B cell (primary cell): ENCODE results near the gene ACVR1. TPM values are rescaled to one million over a fixed set of nuclear protein-coding genes. Genes with fewer than 3 reads are reported as not detected.
"Not testable (repeated sequence)": the region's sequence is repeated elsewhere in the genome, so short reads cannot be mapped to it uniquely, and the experiment has no call there.

Experiments
- ATAC-seq: fragments of 200-7000 bp; cut with Tn5 transposase; one replicate; pipeline ENCODE4 v1.10.0; 2021; ENCODE audit warnings: low read depth, mild to moderate bottlenecking, moderate number of reproducible peaks, moderate library complexity
- CTCF ChIA-PET: fragments of 350-600 bp; sonication (Branson Sonifier 250); formaldehyde crosslinking; loops from one replicate; lab custom pipeline; 2021; ENCODE audit warnings: antibody characterized with exemption, inconsistent platforms; lab: Charles Lee
- POLR2A ChIA-PET: fragments of 350-600 bp; sonication (Branson Sonifier 250); formaldehyde crosslinking; loops from one replicate; lab custom pipeline; 2021; ENCODE audit warnings: antibody characterized with exemption; lab: Charles Lee
- DNase-seq: peaks from one replicate; pipeline ENCODE4 v3.0.0; 2013
- H2AFZ ChIP-seq: 2 replicates; pipeline ENCODE4 v1.6.1; 2012; ENCODE audit warnings: mild to moderate bottlenecking, low read depth, low read length; ENCODE audit not compliant: insufficient read depth, poor library complexity, severe bottlenecking
- H3K27ac ChIP-seq, 2 donors: 1 replicate in 1 of 2; 2 replicates in 1 of 2; pipeline ENCODE4 v1.5.1; 2012 to 2013; ENCODE audit warnings: low read length in 2 of 2, mild to moderate bottlenecking in 2 of 2, moderate library complexity in 1 of 2
- H3K27me3 ChIP-seq, 4 experiments: fragments of 200-600 bp in 1 of 4; sonication (generic) in 1 of 4; replicated peaks in 1 of 4; 1 replicate in 2 of 4; 2 replicates in 2 of 4; pipeline versions ENCODE4 v1.6.1 to v1.7.0; 2013 to 2016; ENCODE audit warnings: low read length in 3 of 4, mild to moderate bottlenecking in 2 of 4, mixed read lengths in 1 of 4, moderate library complexity in 1 of 4; ENCODE audit not compliant: insufficient read depth in 4 of 4, control insufficient read depth in 3 of 4; ENCODE audit errors: control extremely low read depth in 1 of 4
- H3K36me3 ChIP-seq, 2 experiments: replicated peaks in 1 of 2; 1 replicate in 1 of 2; 2 replicates in 1 of 2; pipeline versions ENCODE4 v1.6.1 to v1.7.1; 2013; ENCODE audit warnings: low read length in 1 of 2; ENCODE audit not compliant: insufficient read depth in 2 of 2, control insufficient read depth in 1 of 2; ENCODE audit errors: control extremely low read depth in 1 of 2, extremely low read depth in 1 of 2
- H3K4me1 ChIP-seq, 2 donors: fragments of 200-600 bp in 1 of 2; sonication (generic) in 1 of 2; 1 replicate in 1 of 2; 2 replicates in 1 of 2; pipeline versions ENCODE4 v1.5.1 to v1.6.1; 2013 to 2017; ENCODE audit warnings: low read length in 2 of 2; ENCODE audit not compliant: control insufficient read depth in 2 of 2, insufficient read depth in 2 of 2
- H3K4me2 ChIP-seq: replicated peaks from 2 replicates; pipeline ENCODE3; 2012; ENCODE audit warnings: mild to moderate bottlenecking, low read depth, low read length; ENCODE audit not compliant: poor library complexity, severe bottlenecking
- H3K4me3 ChIP-seq, 5 experiments: fragments of 200-600 bp in 1 of 5; sonication (generic) in 1 of 5; 1 replicate in 3 of 5; 2 replicates in 2 of 5; pipeline versions ENCODE4 v1.5.1 to v1.7.0; 2011 to 2016; ENCODE audit warnings: low read length in 4 of 5, mild to moderate bottlenecking in 4 of 5, low read depth in 2 of 5, control low read depth in 1 of 5, moderate library complexity in 1 of 5; ENCODE audit not compliant: insufficient read depth in 1 of 5; ENCODE audit errors: control extremely low read depth in 1 of 5, extremely low read depth in 1 of 5
- H3K79me2 ChIP-seq: fragments of 200-600 bp; sonication (generic); one replicate; pipeline ENCODE4 v1.6.0; 2016; ENCODE audit warnings: low read length; ENCODE audit not compliant: control insufficient read depth, insufficient read depth
- H3K9ac ChIP-seq: fragments of 200-600 bp; sonication (generic); 2 replicates; pipeline ENCODE4 v1.6.1; 2017; ENCODE audit warnings: mild to moderate bottlenecking, low read length, moderate library complexity
- H3K9me3 ChIP-seq, 3 donors: one replicate each; pipeline versions ENCODE4 v1.6.1 to v1.7.1; 2013; ENCODE audit warnings: low read length in 2 of 3; ENCODE audit not compliant: control insufficient read depth in 2 of 3, insufficient read depth in 1 of 3; ENCODE audit errors: control extremely low read depth in 1 of 3
- H4K20me1 ChIP-seq: 2 replicates; pipeline ENCODE4 v1.6.0; 2012; ENCODE audit warnings: mild to moderate bottlenecking, low read length; ENCODE audit not compliant: insufficient read depth, control insufficient read depth, poor library complexity, severe bottlenecking
- H3K27ac Mint-ChIP-seq: one replicate; pipeline ENCODE4 v1.8.0; 2021; ENCODE audit warnings: mixed read lengths
- H3K27me3 Mint-ChIP-seq: one replicate; pipeline ENCODE4 v1.8.0; 2021; ENCODE audit warnings: mixed read lengths
- H3K4me1 Mint-ChIP-seq: one replicate; pipeline ENCODE4 v1.8.0; 2021; ENCODE audit warnings: mixed read lengths
- H3K4me3 Mint-ChIP-seq: one replicate; pipeline ENCODE4 v1.8.0; 2021; ENCODE audit warnings: mixed read lengths
- H3K9me3 Mint-ChIP-seq: one replicate; pipeline ENCODE4 v1.8.0; 2022; ENCODE audit warnings: mixed read lengths; ENCODE audit not compliant: insufficient read depth
- EZH2 ChIP-seq: IDR thresholded peaks from 2 replicates; pipeline ENCODE4 v1.6.1; 2012; ENCODE audit warnings: borderline replicate concordance, low read depth, mild to moderate bottlenecking, moderate library complexity, low read length; ENCODE audit not compliant: insufficient read depth, poor library complexity, severe bottlenecking
- WGBS: methylation state at CpG from one replicate; pipeline ENCODE4 v1.1.5; 2013; ENCODE audit warnings: missing lambda C conversion rate; ENCODE audit not compliant: insufficient coverage; 5-methylcytosine and 5-hydroxymethylcytosine counted together
- intact Hi-C: fragments of 100-400 bp; cut with micrococcal nuclease; formaldehyde crosslinking; loops from one replicate; pipeline ENCODE4 v1.10.0; 2022
- polyA plus RNA-seq: library from polyadenylated mRNA; depleted of rRNA; stranded (reverse); fragments of >200 nt; gene quantifications from 2 replicates; pipeline ENCODE4 v1.2.3, GENCODE V29; 2012
- total RNA-seq, 2 donors: library from RNA; stranded (reverse); fragments of 120-200 nt in 1 of 2; gene quantifications; 1 replicate in 1 of 2; 2 replicates in 1 of 2; pipeline versions ENCODE4 v1.2.3 to v1.2.4, GENCODE V29; 2013 to 2022
- TF ChIP-seq, protein P1 (sequence below): fragments of 200-600 bp; IDR thresholded peaks from one replicate; pipeline ENCODE4 v1.8.0; 2022; ENCODE audit warnings: antibody characterized with exemption, mild to moderate bottlenecking

The ACVR1 gene
- total and polyA plus RNA-seq, 2 donors (not counting 1 experiment from before 2014, with no cell fraction given) = 3.7 to 11.7 TPM

GRCh38 chr2:157890969-157891642 is 15.0 kb upstream of the ACVR1 start:
- Mint-ChIP-seq H3K27ac (no peak overlapping the region), H3K27me3 (peaks cover 19% of the 10 kb centered on the region), H3K4me3 (no peak overlapping the region), H3K9me3 (no peaks in the 10 kb centered on the region), H3K4me1 (no peaks in the 10 kb centered on the region)
- H4K20me1 ChIP-seq = no peaks in the 10 kb centered on the region
- H3K4me3 ChIP-seq = no peak overlapping the region
- H3K27ac ChIP-seq = no peak overlapping the region
- no peak overlapping the region for H2AFZ ChIP-seq
- WGBS = no CpG with 5 or more reads among the region's 2 CpGs
- POLR2A ChIA-PET = no interaction called here
- CTCF ChIA-PET = interaction anchor here (0.9 to 1.1 kb wide), 2 partner anchors 10 to 14 kb away, joined by 3 read pairs; no protein-coding TSS in a partner anchor
- H3K9me3 ChIP-seq = no peaks in the 10 kb centered on the region
- no peaks in the 10 kb centered on the region for H3K4me1 ChIP-seq
- H3K79me2 ChIP-seq = no peaks in the 10 kb centered on the region
- no peak for DNase-seq
- intact Hi-C loops = no loop called here
- no peak overlapping the region for H3K9ac ChIP-seq
- no peaks in the 10 kb centered on the region for H3K36me3 ChIP-seq
- no peaks in the 10 kb centered on the region for H3K27me3 ChIP-seq
- H3K4me2 ChIP-seq = no peak overlapping the region
- TF ChIP-seq, protein P1, sequence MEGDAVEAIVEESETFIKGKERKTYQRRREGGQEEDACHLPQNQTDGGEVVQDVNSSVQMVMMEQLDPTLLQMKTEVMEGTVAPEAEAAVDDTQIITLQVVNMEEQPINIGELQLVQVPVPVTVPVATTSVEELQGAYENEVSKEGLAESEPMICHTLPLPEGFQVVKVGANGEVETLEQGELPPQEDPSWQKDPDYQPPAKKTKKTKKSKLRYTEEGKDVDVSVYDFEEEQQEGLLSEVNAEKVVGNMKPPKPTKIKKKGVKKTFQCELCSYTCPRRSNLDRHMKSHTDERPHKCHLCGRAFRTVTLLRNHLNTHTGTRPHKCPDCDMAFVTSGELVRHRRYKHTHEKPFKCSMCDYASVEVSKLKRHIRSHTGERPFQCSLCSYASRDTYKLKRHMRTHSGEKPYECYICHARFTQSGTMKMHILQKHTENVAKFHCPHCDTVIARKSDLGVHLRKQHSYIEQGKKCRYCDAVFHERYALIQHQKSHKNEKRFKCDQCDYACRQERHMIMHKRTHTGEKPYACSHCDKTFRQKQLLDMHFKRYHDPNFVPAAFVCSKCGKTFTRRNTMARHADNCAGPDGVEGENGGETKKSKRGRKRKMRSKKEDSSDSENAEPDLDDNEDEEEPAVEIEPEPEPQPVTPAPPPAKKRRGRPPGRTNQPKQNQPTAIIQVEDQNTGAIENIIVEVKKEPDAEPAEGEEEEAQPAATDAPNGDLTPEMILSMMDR = no peak
- no peak for TF ChIP-seq EZH2
- ATAC-seq = no peak

DNA sequence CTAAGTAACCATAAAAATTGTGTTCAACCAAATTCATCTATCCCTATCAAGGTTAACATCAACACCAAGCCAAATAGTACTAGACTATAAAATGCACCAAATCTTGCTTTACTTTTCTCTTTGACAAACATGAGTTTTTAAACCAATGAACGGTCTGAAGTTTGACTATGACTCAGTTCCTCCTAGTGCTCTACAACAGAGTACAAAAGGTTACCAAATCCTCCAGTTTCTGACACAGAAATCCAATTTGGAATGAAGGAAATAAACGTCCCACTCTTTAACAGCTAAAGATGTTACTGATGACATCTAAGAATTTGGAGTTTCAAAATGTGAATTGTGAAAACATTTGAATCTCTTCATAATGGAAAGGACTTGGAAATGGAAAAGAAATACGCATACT is 11.8 kb upstream of the ACVR1 start:
- Histone ChIP-seq H3K27me3 (no peaks in the 10 kb centered on the region), H3K9ac (no peak overlapping the region), H3K9me3 (no peaks in the 10 kb centered on the region), H3K27ac (no peak overlapping the region), H3K4me2 (no peak overlapping the region), H2AFZ (no peak overlapping the region), H4K20me1 (no peaks in the 10 kb centered on the region), H3K4me1 (no peaks in the 10 kb centered on the region), H3K79me2 (no peaks in the 10 kb centered on the region), H3K4me3 (no peak overlapping the region), H3K36me3 (no peaks in the 10 kb centered on the region)
- no peak overlapping the region for H3K4me3 Mint-ChIP-seq
- TF ChIP-seq, protein P1 = no peak
- no peak for TF ChIP-seq EZH2
- WGBS = no CpG with 5 or more reads among the region's 3 CpGs
- CTCF ChIA-PET = no interaction called here
- H3K4me1 Mint-ChIP-seq = no peaks in the 10 kb centered on the region
- no peaks in the 10 kb centered on the region for H3K9me3 Mint-ChIP-seq
- POLR2A ChIA-PET = no interaction called here
- H3K27ac Mint-ChIP-seq = no peak overlapping the region
- intact Hi-C loops = no loop called here
- ATAC-seq (no peak), DNase-seq (no peak)
- H3K27me3 Mint-ChIP-seq = peaks cover 19% of the 10 kb centered on the region

GRCh38 chr2:157884533-157884932 is 8.4 kb upstream of the ACVR1 start:
- H3K4me1 ChIP-seq, CTCF ChIA-PET, H3K9me3 Mint-ChIP-seq, H3K4me3 Mint-ChIP-seq, H4K20me1 ChIP-seq, H3K9ac ChIP-seq, H3K79me2 ChIP-seq, H3K9me3 ChIP-seq, H3K4me2 ChIP-seq, H2AFZ ChIP-seq, H3K4me3 ChIP-seq, H3K36me3 ChIP-seq, H3K27ac Mint-ChIP-seq, ATAC-seq, DNase-seq, intact Hi-C loops, H3K4me1 Mint-ChIP-seq, H3K27ac ChIP-seq, H3K27me3 ChIP-seq: not testable (repeated sequence)
- 80% methylated on average over 1 of the region's 5 CpGs for WGBS
- peaks cover 16% of the 10 kb centered on the region for H3K27me3 Mint-ChIP-seq
- POLR2A ChIA-PET = interaction anchor here (0.7 kb wide), 1 partner anchor 565 kb away, joined by 4 read pairs; no protein-coding TSS in a partner anchor
